OCI-LY3 (cell line): Measurements from ENCODE around the gene RNF157.

Source experiments
- H2AFZ ChIP-seq: fragments of 200-600, 300-600 bp; shearing (Covaris generic); 2 replicates; pipeline ENCODE4 v1.6.0; 2014; ENCODE audit warnings: antibody characterized with exemption, low read depth, low read length
- H3K27ac ChIP-seq: fragments of 200-600, 300-600 bp; sonication (generic); 2 replicates; pipeline ENCODE4 v1.5.1; 2014; ENCODE audit warnings: mild to moderate bottlenecking, low read length, moderate library complexity, mixed read lengths
- H3K27me3 ChIP-seq: fragments of 200-600, 300-600 bp; sonication (generic); 2 replicates; pipeline ENCODE4 v1.6.1; 2014; ENCODE audit warnings: low read depth, low read length, mixed read lengths
- H3K36me3 ChIP-seq: fragments of 200-600, 300-600 bp; sonication (generic); replicated peaks from 2 replicates; pipeline ENCODE3; 2014; ENCODE audit warnings: low read depth, low read length, mixed read lengths
- H3K4me1 ChIP-seq: fragments of 300-600, 200-600 bp; sonication (generic); 2 replicates; pipeline ENCODE4 v1.6.1; 2014; ENCODE audit warnings: low read length, mixed read lengths
- H3K4me2 ChIP-seq: fragments of 200-600, 300-600 bp; sonication (generic); 2 replicates; pipeline ENCODE4 v1.6.1; 2014; ENCODE audit warnings: low read length, mixed read lengths
- H3K4me3 ChIP-seq: fragments of 300-600, 200-600 bp; sonication (generic); 2 replicates; pipeline ENCODE4 v1.5.1; 2014; ENCODE audit warnings: antibody characterized with exemption, mild to moderate bottlenecking, low read length, moderate library complexity
- H3K79me2 ChIP-seq: fragments of 300-600, 200-600 bp; shearing (Covaris generic); 2 replicates; pipeline ENCODE4 v1.6.1; 2014; ENCODE audit warnings: mild to moderate bottlenecking, low read length, mixed read lengths
- H3K9ac ChIP-seq: fragments of 300-600, 200-600 bp; shearing (Covaris generic); 2 replicates; pipeline ENCODE4 v1.6.0; 2014; ENCODE audit warnings: mild to moderate bottlenecking, low read length, moderate library complexity
- H3K9me3 ChIP-seq: fragments of 200-600, 300-600 bp; shearing (Covaris generic); 2 replicates; pipeline ENCODE4 v1.6.1; 2014; ENCODE audit warnings: low read length, mixed read lengths; ENCODE audit not compliant: insufficient read depth
- H4K20me1 ChIP-seq: fragments of 200-600, 300-600 bp; sonication (generic); 2 replicates; pipeline ENCODE4 v1.6.1; 2016; ENCODE audit warnings: low read length, mixed read lengths; ENCODE audit not compliant: insufficient read depth
- EZH2phosphoT487 ChIP-seq: fragments of 200-600 bp; shearing (Covaris generic); IDR thresholded peaks from 2 replicates; pipeline ENCODE4 v1.6.1; 2018; ENCODE audit warnings: antibody characterized with exemption, mixed run types, low read depth
- TF ChIP-seq, protein P1 (sequence below): fragments of 200-600, 300-600 bp; sonication (generic); IDR thresholded peaks from 2 replicates; pipeline ENCODE4 v1.5.1; 2014; ENCODE audit warnings: antibody characterized with exemption, low read length, low read depth

Gene RNF157

DNA sequence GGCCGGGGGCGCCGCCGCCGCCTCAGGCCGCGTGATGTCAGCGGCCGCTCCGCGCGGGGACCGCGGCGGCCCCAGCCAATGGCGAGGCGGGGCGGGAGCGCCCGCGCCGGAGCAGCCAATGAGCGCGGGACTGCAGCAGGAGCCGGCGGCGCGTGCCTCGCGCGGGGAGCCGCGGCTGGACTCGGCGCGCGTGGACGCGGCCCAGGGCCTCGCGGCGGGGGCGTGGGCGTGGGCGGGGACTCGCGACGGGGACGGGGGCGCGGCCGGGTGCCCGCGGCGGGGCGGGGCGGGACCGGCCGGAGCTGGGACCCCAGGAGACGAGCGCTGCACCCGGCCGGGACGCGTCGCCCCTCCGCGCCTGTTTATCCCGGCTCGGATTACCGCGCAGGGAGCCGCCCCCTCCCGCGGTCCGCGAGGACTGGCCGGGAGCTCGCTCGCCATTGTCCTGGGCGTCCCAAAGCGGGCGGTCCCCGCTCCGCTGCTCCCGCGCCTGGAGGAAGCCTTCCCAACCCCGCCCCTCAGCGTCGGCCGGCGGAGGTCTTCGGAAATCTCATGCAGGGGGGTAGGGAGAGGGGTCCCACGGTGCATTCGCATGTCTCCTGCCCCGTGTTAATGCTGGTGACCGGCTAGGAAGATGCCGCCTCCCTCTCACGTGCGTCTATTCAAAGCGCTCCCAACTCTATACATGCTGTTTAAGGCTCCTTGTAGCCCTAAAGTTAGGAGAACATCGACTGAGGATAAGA, at the start of gene RNF157:
RNF157 (minus strand) TSS at position 33 of the 743 bp plus-strand sequence. CDS start 253 bp downstream, outside the sequence.
- Histone ChIP-seq H3K36me3 (no peaks in the 10 kb centered on the region), H2AFZ (no peak within 1 kb of the TSS), H3K79me2 (no peaks in the 10 kb centered on the region), H3K27me3 (no peaks in the 10 kb centered on the region), H3K27ac (no peak within 1 kb of the TSS), H3K9me3 (no peaks in the 10 kb centered on the region), H4K20me1 (no peaks in the 10 kb centered on the region), H3K9ac (no peak within 1 kb of the TSS), H3K4me3 (no peak within 1 kb of the TSS), H3K4me2 (no peak within 1 kb of the TSS), H3K4me1 (peaks cover 20% of the 10 kb centered on the region)
- TF ChIP-seq EZH2phosphoT487 = no peak
- TF ChIP-seq, protein P1, sequence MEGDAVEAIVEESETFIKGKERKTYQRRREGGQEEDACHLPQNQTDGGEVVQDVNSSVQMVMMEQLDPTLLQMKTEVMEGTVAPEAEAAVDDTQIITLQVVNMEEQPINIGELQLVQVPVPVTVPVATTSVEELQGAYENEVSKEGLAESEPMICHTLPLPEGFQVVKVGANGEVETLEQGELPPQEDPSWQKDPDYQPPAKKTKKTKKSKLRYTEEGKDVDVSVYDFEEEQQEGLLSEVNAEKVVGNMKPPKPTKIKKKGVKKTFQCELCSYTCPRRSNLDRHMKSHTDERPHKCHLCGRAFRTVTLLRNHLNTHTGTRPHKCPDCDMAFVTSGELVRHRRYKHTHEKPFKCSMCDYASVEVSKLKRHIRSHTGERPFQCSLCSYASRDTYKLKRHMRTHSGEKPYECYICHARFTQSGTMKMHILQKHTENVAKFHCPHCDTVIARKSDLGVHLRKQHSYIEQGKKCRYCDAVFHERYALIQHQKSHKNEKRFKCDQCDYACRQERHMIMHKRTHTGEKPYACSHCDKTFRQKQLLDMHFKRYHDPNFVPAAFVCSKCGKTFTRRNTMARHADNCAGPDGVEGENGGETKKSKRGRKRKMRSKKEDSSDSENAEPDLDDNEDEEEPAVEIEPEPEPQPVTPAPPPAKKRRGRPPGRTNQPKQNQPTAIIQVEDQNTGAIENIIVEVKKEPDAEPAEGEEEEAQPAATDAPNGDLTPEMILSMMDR = no peak

DNA sequence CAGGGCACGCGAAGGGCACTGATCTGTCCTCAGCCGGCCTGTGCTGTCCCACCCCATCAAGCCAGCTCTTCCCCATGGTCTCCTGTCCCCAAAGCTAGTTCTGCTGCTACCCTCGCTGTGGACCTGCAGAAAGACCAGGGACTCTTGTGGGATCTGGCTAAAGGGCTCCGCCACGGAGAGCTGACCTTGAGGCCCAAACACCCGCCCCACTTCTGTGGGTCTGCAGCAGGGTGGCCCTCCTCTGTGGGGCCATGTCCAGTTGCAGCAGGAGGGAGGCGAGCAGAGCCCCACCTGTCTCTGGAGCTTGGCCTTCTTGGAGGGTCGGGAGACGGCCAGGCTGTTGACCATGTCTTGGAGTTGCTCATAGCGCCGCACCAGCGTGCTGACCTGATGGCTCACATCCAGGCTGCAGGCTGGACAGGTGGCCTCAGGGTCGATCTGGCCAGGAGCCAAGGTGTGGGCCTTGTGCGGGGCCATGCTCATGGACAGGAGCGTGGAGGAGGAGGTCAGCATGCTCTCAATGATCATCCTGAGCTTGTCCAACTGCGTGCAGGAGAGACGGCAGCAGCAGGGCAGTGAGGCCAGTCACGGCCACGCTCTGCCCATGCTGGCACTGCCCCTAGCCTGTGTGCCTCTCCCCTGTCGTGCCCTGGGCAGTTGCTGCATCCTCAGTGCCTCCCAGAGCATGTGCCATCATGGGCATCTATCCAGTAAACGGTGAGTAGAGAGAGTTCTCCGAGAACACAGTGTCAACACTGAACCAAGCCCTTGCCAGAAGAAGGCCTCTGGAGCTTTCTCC, 41.5 kb upstream of the RNF157 start:
- Histone ChIP-seq H3K27me3 (no peaks in the 10 kb centered on the region), H3K4me2 (no peak overlapping the region), H3K27ac (no peak overlapping the region), H3K4me1 (no peaks in the 10 kb centered on the region), H3K9me3 (no peaks in the 10 kb centered on the region), H3K36me3 (no peaks in the 10 kb centered on the region), H2AFZ (no peak overlapping the region), H3K9ac (no peak overlapping the region), H3K4me3 (no peak overlapping the region), H4K20me1 (no peaks in the 10 kb centered on the region), H3K79me2 (no peaks in the 10 kb centered on the region)
- no peak for TF ChIP-seq EZH2phosphoT487
- TF ChIP-seq, protein P1 = no peak

DNA sequence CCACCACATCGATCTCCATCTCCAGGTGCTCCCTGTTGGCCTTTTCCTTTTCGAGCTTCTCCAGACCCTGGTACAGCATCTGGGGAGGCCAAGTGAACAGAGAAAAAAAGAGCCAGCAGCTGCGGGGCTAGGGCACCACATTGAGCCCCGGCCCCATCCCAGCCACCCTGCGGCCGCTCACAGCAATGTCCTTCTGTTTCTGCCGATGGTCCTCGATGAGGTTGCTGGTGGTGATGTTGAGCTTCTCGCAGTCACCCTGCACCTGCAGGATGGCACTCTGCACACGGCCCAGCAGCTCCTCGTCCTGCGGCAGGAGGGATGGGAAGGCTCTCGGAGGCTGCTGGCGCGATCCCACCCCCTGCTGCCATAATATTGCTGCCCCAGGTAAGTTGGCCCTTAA, 40.4 kb upstream of the RNF157 start:
- peaks cover 9% of the 10 kb centered on the region for H3K4me1 ChIP-seq
- H3K27me3 ChIP-seq = no peaks in the 10 kb centered on the region
- no peaks in the 10 kb centered on the region for H4K20me1 ChIP-seq
- no peaks in the 10 kb centered on the region for H3K36me3 ChIP-seq
- no peak overlapping the region for H2AFZ ChIP-seq
- no peaks in the 10 kb centered on the region for H3K9me3 ChIP-seq
- TF ChIP-seq, protein P1 = no peak
- no peak for TF ChIP-seq EZH2phosphoT487
- no peak overlapping the region for H3K4me2 ChIP-seq
- H3K4me3 ChIP-seq = no peak overlapping the region
- no peak overlapping the region for H3K27ac ChIP-seq
- no peak overlapping the region for H3K9ac ChIP-seq
- H3K79me2 ChIP-seq = no peaks in the 10 kb centered on the region

DNA sequence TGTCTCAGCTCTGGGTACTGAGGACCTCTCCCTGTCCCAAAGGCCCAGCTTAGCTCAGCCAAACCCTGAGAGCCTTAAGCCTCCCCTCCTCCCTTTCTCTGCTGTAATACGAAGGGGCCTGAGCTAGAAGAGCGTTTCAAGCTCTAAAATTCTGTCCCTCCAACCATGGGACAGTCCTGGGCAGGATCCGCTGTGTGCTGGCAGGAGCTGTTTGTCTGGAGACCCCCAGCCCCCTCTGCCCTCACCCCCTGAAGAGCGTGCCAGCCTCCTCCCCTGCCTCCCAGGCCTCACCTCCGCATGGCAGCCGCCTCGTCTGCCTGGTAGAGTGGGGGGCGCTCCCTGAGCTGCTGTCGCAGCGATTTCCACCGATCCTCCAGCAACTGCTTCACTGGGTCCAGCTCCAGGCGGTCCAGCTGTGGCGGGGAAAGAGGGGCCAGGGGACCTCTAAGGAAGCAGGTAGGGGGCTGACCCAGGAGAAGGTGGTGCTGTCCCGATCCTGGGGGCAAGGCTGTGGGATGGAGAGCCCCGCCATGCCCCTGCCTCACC, 39.5 kb upstream of the RNF157 start:
- H3K79me2 ChIP-seq = no peaks in the 10 kb centered on the region
- H3K4me2 ChIP-seq = no peak overlapping the region
- TF ChIP-seq EZH2phosphoT487 = no peak
- TF ChIP-seq, protein P1 = no peak
- H4K20me1 ChIP-seq = no peaks in the 10 kb centered on the region
- H3K9me3 ChIP-seq = no peaks in the 10 kb centered on the region
- H3K4me1 ChIP-seq = peaks cover 17% of the 10 kb centered on the region
- H3K36me3 ChIP-seq = no peaks in the 10 kb centered on the region
- no peak overlapping the region for H3K27ac ChIP-seq
- H3K27me3 ChIP-seq = no peaks in the 10 kb centered on the region
- H2AFZ ChIP-seq = peak overlapping the region; percentile 74; the same call in 1 of the 2 replicates
- H3K9ac ChIP-seq = no peak overlapping the region
- no peak overlapping the region for H3K4me3 ChIP-seq
